NCI-H748 (cell line): ENCODE measurements around the gene ATP5ME.

Source experiments
- DNase-seq: peaks from one replicate; lab custom pipeline; 2025; ENCODE audit not compliant: unreplicated experiment; lab: John Stamatoyannopoulos, UW

The ATP5ME gene

DNA sequence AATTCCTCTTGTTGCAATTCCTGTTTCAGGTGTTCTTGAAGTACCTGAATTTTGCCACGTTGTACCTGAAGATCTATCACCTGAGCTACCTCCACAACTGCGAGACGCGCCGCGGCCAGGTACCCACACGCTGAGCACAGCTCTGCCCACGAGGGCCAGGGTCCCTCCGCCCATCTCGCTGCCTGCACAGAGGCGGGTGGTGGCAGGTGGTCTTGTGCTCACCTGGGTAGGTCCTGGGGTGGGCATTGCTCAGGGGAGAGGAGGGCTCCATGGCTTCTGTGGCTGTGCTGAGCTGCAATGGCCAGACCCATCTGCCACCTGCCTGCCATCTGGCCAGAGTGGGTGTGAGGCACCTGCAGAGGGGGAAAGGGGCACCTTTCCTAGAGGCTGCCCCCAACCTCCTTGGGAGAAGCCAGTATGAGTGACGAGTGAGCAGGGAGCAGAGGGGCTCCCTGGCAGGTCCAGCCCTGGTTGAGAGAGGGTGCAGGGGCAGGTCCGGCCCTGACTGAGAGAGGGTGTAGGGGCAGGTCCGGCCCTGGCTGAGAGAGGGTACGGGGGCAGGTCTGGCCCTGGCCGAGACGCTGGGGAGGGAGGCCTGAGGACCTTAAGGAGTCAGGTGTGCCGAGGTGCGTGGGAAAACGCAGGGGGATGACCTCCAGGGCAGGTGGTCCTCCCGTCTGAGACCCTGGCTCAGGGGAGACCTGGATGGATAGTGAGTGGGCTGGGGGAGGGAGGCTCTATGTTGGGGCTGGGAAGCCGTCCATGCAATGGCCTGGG lies 38.0 kb downstream of the ATP5ME start:
- no peak for DNase-seq

- DNase-seq = peak; percentile 0
Measured at GRCh38 chr4:635066-635835, 38.8 kb downstream of the ATP5ME start.

GRCh38 chr4:634599-634985 lies 39.5 kb downstream of the ATP5ME start:
- peak; percentile 1 for DNase-seq

DNA sequence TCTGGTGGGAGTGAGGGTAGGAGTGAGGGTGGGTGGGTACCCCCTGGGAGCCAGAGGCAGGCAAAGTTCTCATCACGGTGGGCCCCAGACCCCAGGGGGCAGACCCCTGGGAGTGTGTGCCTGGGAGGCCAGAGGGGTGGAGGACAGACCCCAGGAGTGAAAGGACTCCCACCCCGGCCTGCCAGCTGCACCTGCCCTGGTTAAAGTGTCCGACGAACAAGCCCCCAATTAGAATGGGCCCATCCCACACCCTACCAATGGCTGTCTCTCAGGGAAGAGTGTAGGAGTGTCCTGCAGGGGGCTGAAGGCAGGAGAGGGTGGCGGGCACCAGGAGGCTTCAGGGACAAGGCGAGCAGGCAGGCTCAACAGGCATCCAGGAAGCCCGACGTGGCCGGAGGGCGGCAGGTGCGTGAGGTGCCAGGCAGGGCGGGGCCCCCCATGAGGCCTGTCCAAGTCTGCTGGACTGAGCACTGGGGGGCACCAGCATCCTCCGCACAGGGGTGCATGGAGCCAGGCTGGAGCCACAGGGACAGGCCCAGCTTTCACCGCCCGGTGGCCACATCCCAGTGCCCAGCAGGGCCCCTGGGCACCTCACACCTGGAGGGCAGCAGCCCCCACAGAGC lies 40.0 kb downstream of the ATP5ME start:
- no peak for DNase-seq

DNA sequence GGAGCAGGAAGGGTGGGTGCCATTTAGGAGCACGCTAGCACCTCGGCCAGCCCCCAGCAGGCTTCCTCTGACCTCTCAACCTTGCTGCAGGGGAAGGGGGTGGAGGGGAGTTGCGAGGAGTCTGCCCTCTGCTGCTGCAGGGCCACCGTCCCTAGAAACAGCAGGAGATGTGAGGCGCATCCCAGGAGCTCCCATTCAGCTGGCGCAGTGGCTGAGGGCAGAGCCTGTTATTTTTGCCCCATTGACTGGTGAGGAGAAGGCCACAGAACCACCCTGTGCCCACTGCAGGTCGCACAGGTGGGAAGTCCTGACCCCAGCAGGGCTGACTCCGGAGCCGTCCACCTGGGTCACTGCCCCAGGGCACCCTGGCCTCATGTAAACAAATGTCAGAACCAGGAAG lies 40.7 kb downstream of the ATP5ME start:
- no peak for DNase-seq

DNA sequence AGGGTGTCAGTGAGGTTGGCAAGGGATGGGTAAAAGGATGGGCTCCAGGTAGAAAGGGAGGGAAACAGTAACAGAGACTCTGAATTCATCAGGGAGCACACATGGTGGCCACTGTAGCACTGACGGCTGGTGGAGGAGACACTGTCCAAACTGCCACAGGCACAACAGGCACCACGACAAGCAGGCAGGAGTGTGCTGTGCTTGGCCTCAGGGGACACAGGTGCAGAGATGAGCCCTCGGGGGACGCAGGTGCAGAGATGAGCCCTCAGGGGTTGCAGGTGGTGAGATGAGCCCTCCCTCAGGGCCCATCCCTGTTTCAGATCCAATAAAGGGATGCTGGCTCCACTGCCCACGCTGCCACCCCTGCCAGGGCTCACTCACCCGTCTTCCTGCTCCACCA lies 41.1 kb downstream of the ATP5ME start:
- DNase-seq = no peak

GRCh38 chr4:632196-632790 lies 41.8 kb downstream of the ATP5ME start:
- DNase-seq = no peak

DNA sequence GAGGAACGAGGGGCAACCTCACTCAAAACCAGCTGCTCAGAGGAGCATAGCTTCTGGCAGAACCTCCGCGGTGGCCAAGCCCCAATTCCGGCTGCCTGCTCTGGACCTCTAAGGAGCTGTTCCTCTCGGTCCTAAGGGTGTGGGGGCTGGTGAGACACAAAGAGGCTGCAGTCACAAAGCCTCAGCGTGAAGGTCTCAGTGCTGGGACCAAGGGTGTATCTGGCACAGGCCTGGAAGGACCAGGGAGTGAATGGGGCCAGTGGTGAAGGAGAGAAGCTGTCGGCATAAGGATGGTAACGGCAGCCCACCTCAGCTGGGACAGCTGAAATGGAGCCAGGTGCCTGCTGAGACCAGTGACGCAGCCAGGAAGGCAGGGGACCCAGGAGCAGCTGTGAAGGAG lies 43.4 kb downstream of the ATP5ME start:
- DNase-seq = no peak

GRCh38 chr4:629915-630641 lies 44.0 kb downstream of the ATP5ME start:
- no peak for DNase-seq

GRCh38 chr4:629636-629914 lies 44.5 kb downstream of the ATP5ME start:
- DNase-seq = no peak

DNA sequence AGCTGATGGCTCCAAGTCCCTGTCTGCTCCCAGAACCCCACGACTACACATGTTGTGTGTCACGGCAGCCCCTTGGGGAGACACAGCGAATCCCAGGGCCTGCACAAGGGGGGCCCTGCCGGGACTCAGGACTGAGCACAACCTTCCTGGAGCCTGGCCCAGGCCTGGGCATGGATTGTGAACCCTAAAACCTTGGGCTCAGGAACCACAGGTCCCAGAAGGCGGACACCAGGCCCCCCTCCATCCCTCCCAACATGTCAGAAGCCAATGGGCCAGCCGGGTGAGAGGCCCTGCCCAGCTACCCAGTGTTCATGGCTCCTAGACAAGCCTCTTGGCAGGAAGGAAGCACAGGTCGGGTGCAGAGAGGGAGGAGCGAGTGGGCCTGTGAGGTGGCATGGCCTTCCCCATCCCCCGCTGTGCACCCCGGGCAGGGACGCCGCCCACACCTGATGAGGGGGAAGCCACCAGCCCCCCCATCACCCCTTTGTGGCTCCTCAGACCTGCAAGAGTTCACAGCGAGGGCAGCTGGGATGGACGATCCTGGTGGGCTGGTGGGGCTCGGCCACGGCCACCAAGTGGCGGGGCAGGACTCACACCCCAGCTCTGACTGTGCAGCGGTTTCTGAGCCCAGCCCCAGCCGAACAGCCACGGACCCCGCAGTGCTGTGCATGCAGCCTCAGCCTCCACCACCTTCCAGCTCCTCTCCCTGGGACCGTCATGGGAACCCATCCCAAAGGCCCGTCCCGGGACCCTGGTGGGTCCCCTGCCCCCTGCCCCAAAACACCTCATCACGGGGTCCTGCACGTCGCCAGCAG lies 45.0 kb downstream of the ATP5ME start:
- no peak for DNase-seq

GRCh38 chr4:628311-628741 lies 45.8 kb downstream of the ATP5ME start:
- no peak for DNase-seq

DNA sequence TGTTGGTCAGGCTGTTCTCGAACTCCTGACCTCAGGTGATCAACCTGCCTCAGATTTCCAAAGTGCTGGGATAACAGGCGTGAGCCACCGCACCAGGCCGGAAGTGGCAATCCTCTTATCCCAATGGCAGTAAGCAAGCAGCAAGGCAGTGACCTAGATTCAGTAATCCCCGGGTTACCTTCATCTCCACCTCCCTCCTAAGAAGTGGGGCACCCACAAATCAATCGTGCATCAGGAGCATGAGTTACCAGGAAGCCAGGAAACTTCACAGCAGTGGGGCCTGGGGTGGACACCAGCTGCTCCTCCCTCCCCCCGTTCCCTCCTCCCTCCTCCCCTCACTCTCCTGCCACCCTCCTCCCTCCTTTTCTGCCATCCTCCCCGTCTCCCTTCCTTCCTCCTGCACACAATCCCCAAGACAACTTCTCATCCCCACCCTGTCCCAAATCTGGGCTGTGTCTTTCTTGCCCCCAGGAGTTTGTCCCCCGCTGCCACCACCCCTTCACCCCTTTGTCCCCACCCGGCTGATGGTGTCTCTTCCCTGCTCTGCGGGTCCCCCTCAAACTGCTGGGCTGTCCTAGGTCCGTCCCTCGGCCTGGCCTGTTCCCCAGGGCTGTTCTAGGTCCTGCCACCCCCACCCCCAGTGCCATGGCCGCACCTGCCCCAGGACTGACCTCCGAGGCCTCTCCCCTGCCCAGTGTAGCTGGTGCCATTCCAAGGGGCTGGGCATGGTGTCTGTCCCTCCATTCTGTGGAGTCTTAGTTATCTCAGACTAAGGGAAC lies 46.5 kb downstream of the ATP5ME start:
- no peak for DNase-seq

- DNase-seq = no peak
Measured at GRCh38 chr4:626201-627091, 47.6 kb downstream of the ATP5ME start.

GRCh38 chr4:625631-626161 lies 48.4 kb downstream of the ATP5ME start:
- no peak for DNase-seq

- no peak for DNase-seq
Measured at GRCh38 chr4:624705-625590, 49.1 kb downstream of the ATP5ME start, which contains the start of gene PDE6B. TSS of gene PDE6B (plus strand) at chr4:625573. CDS start at chr4:625627, 54 bp downstream.

DNA sequence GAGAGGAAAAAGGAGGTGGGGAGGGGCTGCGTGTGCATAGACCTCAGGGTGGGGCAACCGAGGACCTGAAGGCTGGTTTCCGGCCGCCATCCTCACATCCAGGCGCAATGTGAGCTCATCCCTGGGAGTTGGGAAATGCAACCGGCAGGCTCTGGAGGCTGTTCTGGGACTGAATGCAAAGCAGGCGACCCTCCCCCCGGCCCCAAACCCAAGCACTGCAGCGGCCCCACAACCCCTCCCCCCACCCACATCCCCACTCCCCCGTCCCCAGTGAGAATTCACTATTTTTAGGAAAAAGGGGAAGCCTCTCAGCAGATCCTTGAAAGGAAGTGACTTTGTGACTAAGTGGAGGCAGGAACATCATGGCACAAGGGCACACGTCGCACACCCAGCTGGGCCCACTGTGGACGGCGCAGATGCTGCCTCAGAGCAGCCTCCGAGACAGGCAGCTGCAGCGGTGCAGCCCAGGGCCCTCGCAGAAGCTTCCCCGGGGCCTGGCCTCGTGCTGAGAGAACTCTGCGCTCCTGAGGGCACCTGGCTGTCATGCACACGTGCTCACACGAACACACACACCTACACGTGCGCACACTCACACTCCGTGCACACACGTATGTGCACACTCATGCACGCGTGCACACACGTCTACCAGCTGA lies 50.0 kb downstream of the ATP5ME start:
- DNase-seq = no peak
